ENCODE results near the gene AK4.
"Not testable (repeated sequence)": the region's sequence is repeated elsewhere in the genome, so short reads cannot be mapped to it uniquely, and the experiment has no call there.

Gene AK4

DNA sequence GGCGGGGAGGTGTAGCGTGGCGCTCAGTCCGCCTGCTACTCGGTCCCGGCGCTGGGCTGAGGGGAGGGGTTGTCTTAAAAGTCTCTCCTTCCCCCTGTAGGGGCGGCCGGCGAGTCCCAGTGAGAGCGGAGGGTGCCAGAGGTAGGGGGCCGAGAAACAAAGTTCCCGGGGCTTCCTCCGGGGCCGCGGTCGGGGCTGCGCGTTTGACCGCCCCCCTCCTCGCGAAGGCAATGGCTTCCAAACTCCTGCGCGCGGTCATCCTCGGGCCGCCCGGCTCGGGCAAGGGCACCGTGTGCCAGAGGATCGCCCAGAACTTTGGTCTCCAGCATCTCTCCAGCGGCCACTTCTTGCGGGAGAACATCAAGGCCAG is at the start of gene AK4:
AK4 (plus strand) TSS at position 26 of the 370 bp plus-strand sequence; CDS start at position 231, 205 bp downstream.
- not testable (repeated sequence) for DNase-seq

DNA sequence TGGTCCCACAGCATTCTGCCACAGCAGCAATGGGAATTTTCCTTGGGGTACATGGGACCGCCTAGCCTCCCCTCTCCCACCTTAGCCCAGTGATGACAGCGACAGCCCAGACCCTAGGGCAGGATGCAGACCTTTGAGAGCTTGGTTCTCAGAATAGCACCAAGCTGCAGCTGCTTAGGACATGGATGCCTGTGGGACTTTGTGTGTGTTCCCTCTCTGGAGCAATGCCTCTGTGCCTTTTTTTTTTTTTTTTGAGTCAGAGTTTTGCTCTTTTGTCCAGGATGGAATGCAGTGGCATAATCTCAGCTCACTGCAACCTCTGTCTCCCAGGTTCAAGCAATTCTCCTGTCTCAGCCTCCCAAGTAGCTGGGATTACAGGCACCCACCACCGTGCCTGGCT is 44.2 kb upstream of the AK4 start:
- DNase-seq, result no peak

DNA sequence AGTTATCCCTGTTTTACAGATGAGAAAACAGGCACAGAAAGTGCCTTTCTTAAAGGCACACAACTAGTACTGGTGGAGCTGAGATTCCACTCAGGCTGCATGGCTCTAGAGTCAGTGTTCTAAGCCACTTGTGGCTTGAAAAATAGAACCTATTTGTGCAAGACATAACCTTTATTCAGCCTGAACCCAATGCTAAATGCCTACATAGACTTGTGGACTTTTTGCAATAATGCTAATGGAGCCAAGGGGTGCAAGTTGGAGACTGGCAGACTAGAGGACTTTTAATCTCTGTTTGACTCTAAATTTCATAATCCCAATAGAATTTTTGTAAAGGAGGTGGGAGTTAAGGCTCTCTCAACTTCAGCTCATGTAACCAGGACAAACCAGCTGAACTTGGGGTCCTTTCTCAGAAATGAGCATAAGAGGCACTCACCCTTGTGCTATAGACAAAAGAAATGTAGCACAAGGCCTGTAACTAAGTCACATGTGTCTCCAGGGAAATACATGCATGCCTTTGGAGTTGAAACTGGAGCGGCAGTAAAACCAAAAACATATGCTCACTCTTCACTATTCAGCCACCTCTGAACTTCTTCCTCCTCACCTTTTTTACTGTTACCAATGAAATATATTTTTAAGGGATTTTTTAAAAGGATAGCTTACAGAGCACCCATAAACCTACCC is 43.0 kb upstream of the AK4 start:
- DNase-seq, result no peak

DNA sequence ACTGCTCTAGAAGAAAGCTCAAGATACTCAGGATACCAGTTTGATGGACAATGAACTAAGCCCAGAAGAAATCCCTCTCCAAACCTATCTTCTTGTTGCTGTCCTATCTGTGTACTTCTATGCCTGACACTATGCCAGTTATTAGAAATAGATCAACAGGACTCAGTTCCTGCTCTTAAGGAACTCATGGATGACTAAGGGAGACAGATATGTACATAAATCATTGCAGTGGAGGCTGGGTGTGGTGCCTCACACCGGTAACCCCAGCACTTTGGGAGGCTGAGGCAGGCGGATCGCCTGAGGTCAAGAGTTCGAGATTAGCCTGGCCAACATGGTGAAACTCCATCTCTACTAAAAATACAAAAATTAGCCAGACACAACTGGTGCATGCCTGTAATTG is 42.4 kb upstream of the AK4 start:
- DNase-seq, result no peak

DNA sequence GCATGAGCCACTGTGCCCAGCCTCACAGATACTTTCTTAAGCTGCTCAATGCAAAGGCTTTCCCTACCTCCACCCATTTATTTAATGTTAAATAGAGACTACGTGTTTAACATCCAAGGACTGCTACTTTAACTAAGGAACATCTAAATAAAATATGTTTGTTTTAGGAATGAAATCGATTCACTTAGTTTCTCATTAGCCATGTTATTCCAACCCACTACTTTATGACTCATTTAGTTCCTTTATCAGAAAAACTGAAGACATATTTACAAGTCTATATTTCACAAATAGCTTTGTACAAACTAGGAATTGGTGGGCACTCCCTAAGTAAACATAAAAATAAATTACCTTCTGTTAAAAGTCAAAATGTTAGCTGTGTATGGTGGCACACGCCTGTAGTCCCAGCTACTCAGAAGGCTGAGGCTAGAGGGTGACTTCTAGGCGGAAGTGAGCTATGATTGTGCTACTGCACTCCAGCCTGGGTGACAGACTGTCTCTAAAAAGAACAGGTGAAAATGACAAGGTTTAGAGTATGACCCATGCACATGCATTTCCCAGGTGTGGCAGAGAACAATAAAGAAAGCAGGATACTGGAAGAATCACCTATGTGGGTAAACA is 39.9 kb upstream of the AK4 start:
- no peak for DNase-seq

DNA sequence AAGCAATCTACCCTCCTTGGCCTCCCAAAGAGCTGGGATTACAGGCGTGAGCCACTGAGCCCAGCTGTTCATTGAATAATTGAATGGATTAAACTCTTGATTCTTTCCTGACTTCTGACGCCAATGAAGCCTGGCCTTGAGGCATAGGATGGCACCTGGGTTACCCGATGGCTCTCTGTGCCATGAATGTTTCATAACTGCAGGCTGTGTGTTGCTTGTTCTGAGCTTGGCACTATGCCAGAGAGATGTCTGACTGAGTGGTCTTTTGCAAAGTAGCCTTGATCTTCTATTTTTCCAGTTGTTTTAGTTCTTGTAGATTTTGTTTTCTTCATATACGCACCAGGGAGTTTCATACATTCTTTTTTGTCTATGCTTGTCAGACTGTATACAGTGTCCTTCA is 38.5 kb upstream of the AK4 start:
- DNase-seq, result no peak

DNA sequence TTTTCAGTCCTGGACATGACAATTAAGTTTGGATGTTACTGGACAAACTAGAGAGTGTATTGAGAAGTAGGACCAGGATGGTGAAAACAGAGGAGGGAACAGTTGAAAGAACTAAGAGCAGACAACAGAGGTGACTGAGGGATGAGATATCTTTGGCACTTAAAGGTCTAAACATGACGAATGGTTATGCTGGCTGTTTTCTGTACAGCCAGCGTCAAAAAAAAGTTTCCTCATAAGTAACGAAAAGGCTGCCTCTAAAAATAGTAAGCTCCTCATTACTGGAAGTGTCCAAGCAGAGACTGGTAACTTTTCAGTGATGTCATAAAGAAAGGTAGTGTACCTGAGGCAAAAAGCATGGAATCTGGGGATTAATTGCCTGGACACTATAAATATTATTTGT is 35.2 kb upstream of the AK4 start:
- DNase-seq, result no peak

DNA sequence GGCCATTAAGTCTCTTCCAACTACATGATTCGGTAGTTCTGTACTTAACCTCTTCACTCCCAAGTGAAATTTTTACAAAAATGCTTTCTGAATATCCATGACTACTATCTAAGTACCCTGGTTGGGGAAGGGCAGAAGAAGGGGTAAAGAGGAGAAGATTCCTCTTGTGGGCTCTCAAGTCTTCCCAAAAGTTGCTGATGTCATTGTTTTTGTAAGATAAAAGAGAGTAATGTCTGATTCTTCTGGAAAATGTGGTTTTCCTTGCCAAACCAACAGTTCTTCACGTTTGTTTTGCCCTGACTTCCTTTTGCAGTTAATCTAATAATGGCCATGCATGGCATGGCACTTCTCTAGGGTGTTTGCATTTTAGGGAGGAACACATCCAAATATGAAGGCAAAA is 34.7 kb upstream of the AK4 start:
- no peak for DNase-seq

DNA sequence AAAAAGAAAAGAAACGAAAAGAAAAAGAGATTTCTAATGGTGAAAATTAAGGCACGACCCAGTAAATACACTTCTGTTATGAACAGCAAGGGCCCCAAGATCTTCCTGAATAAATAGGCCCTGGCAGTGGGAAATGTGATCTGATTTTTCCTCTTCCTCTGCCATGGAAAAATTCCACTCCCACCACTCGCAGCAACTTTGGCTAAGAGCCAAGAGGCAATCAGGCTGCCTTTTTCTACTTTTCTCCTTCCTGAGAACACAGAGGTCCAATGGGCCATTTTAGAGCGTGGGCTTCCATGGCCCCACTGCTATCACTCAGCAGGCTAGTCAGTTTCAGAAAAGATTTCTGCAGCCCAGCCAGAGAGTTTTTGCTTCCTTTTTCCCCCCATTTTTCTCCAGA is 33.7 kb upstream of the AK4 start:
- DNase-seq, result no peak

DNA sequence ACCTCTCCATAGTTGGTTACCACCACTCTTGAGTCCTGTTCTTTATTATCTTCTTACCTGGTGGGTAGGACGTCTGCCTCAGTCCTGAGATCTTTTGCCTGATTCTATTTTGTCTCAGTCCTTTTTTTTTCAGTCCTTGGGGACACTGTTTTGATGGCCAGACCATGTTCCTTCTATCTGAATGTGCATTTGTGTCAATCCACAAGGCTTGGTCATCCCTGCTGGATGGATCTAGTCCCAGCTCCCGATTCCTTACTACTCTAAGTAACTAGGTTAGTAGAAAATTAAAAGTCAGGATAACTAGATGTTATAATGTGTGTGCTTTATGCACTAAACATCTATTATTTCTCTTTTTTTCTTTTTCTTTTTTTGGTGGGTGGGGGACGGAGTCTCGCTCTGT is 28.1 kb upstream of the AK4 start:
- DNase-seq, result no peak

DNA sequence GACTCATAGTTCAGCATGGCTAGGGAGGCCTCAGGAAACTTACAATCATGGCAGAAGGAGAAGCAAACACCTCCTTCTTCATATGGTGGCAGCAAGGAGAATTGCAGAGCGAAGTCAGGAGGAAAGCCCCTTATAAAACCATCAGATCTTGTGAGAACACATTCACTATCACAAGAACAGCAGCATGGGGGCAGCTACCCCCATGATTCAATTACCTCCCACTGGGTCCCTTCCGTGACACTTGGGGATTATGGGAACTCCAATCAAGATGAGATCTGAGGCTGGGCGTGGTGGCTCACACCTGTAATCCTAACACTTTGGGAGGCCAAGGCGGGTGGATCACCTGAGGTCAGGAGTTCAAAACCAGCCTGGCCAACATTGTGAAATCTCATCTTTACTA is 18.9 kb upstream of the AK4 start:
- DNase-seq, result not testable (repeated sequence)

DNA sequence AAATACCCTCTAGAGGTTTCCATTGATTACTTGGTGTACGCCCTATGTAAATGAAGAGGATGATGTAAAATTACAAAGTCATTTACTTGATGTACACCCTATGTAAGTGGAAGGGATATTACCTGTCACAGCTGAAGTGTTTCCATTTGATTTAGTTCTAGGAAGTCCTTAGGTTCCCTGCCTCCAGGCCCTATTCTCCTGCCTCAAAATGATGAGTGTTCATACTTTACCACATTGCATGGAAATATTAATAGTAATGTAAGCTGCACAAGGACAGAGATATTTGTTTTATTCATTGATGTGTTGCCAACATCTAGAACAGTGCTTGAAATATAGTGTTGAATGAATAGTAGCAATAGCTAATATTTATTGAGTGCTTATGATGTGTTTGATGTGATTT is 9.5 kb upstream of the AK4 start:
- DNase-seq, result no peak

DNA sequence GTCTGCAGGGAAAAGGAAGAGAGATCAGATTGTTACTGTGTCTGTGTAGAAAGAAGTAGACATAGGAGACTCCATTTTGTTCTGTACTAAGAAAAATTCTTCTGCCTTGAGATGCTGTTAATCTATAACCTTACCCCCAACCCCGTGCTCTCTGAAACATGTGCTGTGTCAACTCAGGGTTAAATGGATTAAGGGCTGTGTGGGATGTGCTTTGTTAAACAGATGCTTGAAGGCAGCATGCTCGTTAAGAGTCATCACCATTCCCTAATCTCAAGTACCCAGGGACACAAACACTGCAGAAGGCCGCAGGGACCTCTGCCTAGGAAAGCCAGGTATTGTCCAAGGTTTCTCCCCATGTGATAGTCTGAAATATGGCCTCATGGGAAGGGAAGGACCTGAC is 8.2 kb upstream of the AK4 start:
- not testable (repeated sequence) for DNase-seq

DNA sequence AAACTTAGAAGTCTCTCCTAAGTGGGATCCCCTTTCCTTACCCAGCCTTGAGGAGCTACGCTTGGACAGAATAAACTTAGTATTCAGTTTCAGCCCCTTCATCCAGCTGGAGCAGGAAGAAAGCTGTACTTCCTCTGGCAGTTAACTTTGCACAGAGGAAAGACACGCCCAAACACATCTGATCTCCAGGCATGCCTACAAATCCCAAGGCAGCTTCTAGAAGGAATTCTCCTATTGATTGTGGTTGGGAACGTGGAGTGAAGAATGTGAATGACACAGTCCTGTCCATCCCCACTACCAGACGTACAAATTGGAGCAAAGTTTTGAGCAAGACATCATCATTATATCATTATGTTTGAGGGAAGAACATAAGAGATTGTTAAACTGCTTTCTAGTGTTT is 6.6 kb upstream of the AK4 start:
- DNase-seq, result no peak

DNA sequence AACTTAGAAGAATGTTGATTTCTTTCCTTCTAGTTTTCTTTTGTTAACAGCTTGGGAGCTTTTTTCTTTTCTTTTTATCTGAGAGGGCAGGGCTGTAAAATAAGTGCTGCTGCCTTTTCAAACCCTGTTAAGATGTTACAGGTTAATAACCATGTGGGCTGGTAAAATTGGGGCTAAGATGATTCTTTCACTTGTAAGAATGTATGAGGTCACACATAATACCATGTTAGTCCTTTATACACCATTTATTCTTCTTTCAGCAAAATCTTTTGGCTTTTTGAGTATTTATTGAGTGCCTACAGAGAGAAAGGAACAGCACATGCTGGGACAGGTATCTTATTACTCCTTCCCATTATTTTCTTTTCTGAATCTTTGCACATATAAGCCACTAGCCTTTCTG is 6.1 kb upstream of the AK4 start:
- no peak for DNase-seq

DNA sequence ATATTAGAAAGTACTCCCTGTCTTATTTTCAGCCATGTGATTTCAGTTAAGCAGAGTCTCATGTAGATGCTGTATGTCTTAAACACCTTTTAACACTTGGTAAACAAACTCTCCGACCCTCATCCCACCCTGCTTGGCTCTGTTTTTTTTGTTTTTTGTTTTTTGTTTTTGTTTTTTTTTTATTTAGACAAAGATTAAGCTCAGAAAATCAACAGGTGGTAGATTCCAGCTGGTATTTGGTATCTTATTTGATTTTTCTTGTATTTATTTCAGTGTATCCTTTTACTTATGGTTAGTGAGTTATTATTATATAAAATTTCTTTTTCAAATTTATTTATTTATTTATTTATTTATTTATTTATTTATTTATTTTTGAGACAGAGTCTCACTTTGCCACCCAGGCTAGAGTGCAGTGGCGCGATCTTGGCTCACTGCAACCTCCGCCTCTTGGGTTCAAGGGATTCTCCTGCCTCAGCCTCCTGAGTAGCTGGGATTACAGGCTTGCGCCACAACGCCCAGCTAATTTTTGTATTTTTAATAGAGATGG is 4.8 kb upstream of the AK4 start:
- DNase-seq, result not testable (repeated sequence)

DNA sequence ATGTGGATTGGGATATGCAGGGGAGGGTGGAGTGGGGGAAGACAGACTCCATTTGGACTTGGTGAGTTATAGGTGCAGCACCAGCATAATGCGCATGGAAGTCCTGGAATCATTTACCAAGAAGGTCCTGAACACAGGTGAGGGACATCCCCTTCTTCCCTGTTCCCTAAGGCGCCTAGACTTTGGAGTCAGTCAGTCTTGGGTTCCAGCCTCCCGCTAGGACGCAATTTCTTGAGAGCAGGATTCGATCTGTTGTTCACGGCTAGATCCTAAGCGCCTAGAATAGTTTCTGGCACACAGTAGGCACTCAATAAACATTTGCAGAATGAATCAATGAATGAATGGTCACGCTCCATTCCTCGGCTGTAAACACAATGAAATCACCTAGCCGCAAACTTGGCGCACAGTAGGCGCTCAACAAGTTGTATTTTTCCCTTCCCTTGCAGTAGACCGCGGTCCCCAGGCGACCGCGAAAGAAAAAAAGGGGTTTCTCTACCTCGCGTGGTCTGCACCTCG is 1.0 kb upstream of the AK4 start:
- DNase-seq, result no peak

DNA sequence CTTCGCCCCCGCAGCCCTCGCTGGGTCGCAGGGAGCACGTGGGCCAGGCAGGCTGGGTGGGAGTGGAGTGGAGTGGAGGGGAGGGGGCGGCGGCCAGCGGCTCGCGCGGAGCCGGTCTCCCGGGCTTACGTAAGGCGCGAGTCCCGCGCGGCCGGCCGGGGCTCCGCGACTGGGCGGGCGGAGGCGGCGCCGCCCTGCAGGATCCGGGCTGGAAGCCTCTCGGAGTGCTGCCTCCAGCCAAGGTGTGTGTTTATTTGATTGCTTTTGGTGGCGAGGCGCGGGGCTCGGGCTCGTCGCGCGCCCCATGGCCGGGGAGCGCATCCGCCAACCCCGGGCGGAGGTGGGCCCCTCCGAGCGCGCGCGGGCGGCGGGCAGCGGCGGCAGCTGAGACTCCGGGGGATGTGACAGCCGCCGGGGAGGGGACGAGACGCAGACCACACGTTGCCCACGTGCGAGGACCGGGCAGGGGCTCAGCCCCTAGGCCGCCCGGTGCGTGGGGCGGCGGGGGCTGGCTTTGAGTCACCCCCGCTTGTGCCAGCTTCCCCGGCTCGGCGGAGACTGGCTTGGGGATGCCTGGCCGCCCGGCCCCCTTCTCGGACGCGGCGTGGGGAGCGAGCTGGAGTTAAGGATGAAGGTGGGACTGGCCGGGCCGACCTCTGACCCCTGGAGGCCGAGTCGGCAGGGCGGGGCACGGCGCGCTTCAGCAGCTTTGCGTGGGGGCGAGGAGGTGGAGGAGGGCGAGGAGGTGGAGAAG is 402 bp upstream of the AK4 start:
- DNase-seq, result peak; percentile 62

DNA sequence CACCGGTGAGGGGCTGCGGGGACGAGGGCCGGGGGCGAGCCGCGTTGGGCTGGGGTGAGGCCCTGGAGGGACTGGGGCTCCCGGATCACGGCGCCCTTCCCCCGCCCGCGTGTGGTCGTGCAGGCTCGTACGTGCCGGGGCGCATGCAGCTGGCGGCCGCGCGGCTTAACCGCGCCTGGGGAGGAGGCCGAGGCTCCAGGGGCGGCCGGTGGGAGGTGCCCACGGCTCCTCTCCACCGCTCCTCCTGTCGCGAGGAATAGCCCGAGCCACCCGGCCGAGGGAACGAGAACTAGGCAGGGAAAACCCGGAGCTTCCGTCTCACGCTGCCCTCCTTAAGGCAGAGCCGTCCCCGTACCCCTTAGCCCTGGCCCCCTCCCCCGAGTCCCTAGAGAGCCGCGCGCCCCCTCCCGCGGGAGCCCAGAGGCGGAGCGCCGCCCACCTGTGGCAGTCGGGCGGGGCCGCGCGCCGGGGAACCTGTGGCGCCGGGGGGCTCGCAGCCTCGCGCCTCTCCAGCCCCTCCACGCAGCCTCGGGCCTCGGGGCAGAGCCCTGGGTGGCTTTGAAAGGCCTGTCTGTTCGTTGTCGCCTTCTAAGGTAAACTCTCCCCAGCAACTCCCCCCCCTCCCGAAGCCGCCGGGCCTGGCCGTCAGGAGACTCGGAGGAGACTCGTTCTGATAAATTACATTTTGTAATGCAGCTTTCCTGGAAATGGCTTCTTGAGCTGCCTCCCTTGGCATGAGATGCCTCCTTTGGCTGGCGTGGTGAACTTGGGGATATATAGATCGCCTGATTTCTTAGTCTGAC is 746 bp downstream of the AK4 start:
- peak; percentile 69 for DNase-seq

DNA sequence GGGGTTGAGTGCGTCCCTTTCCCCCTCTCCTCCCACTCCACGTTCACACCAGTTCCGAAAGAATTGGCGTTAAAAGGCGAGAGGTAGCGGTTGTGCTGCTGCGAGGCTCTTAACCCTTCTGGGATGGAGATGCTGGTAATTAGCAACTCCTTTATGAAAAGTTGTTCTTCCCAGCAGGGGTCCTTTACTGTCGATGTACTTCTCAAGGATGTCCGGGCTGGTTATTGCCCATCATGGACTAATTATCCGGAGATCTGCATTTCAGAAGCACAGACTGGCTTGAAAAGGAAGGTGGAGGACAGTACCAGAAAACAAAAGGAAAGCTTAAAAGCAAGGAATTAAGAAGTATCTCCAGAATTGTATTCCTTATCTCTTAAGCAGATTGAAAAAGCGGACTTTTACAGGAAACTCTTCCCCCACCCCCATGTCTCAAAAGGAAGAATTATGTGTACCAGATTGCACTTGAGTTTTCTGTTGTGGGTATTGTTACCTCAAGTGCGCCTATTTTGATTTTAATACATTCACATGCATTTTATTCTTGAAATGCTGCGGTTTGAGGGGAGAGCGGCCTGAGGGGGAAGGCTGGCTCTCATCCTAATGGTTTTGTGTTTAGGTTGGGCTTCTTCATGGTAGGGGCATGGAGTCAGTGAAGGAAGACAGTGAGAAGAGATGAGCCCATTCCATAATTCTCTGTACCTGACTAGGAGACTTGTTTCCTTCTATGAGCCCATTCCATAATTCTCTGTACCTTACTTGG is 1.5 kb downstream of the AK4 start:
- DNase-seq, result no peak

DNA sequence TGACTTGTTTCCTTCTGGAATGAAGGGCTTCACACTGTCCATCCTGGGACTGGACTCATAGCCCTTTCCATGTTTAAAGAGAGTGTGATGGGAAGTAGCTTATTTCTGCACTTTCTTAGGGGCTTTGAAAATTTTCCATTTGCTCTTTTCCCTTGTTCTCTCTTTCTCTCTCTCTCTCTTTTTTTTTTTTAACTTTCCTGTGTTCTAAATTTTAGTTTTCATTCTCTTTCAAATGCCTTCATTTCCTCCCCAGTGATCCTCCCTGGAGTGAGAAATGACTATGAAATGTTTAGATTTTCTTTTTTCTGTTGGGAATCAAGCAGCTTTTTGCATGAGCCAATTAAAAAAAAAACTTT is 2.1 kb downstream of the AK4 start:
- no peak for DNase-seq

DNA sequence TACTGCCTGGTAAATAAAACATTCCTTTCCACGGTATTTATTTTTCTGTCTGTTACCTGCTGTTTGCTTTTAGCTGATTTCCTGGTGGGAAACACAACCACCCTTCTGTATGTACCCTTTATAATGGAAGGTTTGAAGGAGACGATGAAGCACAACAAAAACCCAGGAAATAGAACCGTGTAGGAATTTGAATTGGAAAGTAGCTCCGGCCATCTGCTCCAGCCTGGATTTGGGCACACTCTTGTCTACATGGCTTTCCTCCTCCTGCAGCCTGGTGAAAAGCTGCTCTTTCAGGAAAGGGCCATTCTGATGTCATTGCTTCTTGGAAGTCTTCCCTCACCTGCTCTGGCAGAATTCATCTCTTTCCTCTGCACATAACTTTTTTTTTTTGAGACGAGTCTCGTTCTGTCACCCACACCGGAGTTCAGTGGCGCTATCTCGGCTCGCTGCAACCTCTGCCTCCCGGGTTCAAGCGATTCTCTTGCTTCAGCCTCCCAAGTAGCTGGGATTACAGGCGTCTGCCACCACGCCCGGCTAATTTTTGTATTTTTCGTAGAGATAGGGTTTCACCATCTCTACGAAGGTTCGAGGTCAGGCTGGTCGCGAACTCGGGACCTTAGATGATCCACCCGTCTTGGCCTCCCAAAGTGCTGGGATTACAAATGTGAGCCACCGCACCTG is 2.7 kb downstream of the AK4 start:
- no peak for DNase-seq

Data from stimulated activated CD4-positive, alpha-beta T cell treated with anti-CD3 and anti-CD28 coated beads, Interleukin-1b, Interleukin-23, amount 100 ng/mL, for 48 hours (primary cell).